K562 (cell line): ENCODE results near the gene KIF15. TPM values are rescaled to one million over a fixed set of nuclear protein-coding genes. Genes with fewer than 3 reads are reported as not detected.

Experiments
- ESRRB ChIP-seq: fragments of 250-450 bp; sonication (Bioruptor Pico); IDR thresholded peaks from 2 replicates; pipeline ENCODE4 v1.5.0; 2020; ENCODE audit warnings: mild to moderate bottlenecking, moderate library complexity, borderline replicate concordance
- ETV6 ChIP-seq, 3 experiments: fragments of 150-350 bp in 1 of 3; sonication (generic) in 1 of 3; formaldehyde crosslinking in 1 of 3; IDR thresholded peaks; 2 replicates each; pipeline versions ENCODE4 v1.6.1 to v1.8.0; 2014 to 2022; ENCODE audit warnings: borderline replicate concordance in 2 of 3, low read depth in 2 of 3, antibody characterized with exemption in 1 of 3, low read length in 1 of 3, mild to moderate bottlenecking in 1 of 3, missing genetic modification reagents in 1 of 3
- HBP1 ChIP-seq: fragments of 450-650 bp; formaldehyde crosslinking; IDR thresholded peaks from 2 replicates; pipeline ENCODE4 v1.4.0; 2022; ENCODE audit warnings: missing genetic modification characterization
- HMGXB4 ChIP-seq: sonication (generic); formaldehyde crosslinking; IDR thresholded peaks from 2 replicates; pipeline ENCODE4 v1.8.1; 2023; ENCODE audit warnings: mild to moderate bottlenecking, missing genetic modification reagents
- KAT8 ChIP-seq: fragments of 450-650 bp; IDR thresholded peaks from 2 replicates; pipeline ENCODE4 v1.6.1; 2016; ENCODE audit warnings: low read depth, mild to moderate bottlenecking
- POLR3A ChIP-seq: IDR thresholded peaks from 2 replicates; pipeline ENCODE4 v1.6.1; 2011; ENCODE audit warnings: borderline replicate concordance, mild to moderate bottlenecking, moderate library complexity; ENCODE audit not compliant: insufficient read length, insufficient read depth; ENCODE audit errors: extremely low read depth
- RFX1 ChIP-seq: fragments of 450-650 bp; IDR thresholded peaks from 2 replicates; pipeline ENCODE4 v1.6.1; 2016; ENCODE audit warnings: mild to moderate bottlenecking, moderate library complexity
- SIRT6 ChIP-seq: IDR thresholded peaks from one replicate; pipeline ENCODE4 v1.6.1; 2012; ENCODE audit warnings: low read depth, mild to moderate bottlenecking, control low read depth, inconsistent platforms, low read length, moderate library complexity
- SMARCC2 ChIP-seq: fragments of 450-650 bp; IDR thresholded peaks from 2 replicates; pipeline ENCODE4 v1.6.1; 2017; ENCODE audit warnings: antibody characterized with exemption, moderate library complexity, mild to moderate bottlenecking, low read depth
- STAT6 ChIP-seq: sonication (generic); formaldehyde crosslinking; IDR thresholded peaks from 2 replicates; pipeline ENCODE4 v1.8.1; 2023; ENCODE audit warnings: mild to moderate bottlenecking, missing genetic modification reagents
- ZBED1 ChIP-seq: IDR thresholded peaks from 2 replicates; pipeline ENCODE4 v1.6.1; 2014
- ZMIZ1 ChIP-seq, 2 experiments: fragments of 150-350 bp in 1 of 2; IDR thresholded peaks; 2 replicates each; pipeline ENCODE4 v1.6.1; 2012 to 2016; ENCODE audit warnings: low read depth in 2 of 2, low read length in 2 of 2, mild to moderate bottlenecking in 1 of 2, moderate library complexity in 1 of 2
- ZNF354B ChIP-seq: fragments of 250-450 bp; sonication (Bioruptor Pico); IDR thresholded peaks from 2 replicates; pipeline ENCODE4 v1.4.0; 2020
- ZNF507 ChIP-seq: conservative IDR thresholded peaks from 2 replicates; pipeline ENCODE4 v1.6.1; 2017; ENCODE audit warnings: missing genetic modification characterization, missing compliant biosample characterization
- ZZZ3 ChIP-seq: fragments of 450-650 bp; IDR thresholded peaks from 2 replicates; pipeline ENCODE4 v1.6.1; 2016; ENCODE audit warnings: antibody characterized with exemption, mild to moderate bottlenecking, moderate library complexity
- polyA plus RNA-seq, 8 experiments: library from polyadenylated mRNA; depleted of rRNA in 4 of 8; stranded (reverse) in 5 of 8; unstranded in 3 of 8; fragments of >200 nt; fragmentation: Nextera tagmentation in 2 of 8; fragmentation: Illumina TruSeq in 1 of 8; extraction: Ambion mirVana in 2 of 8; extraction: Trizol in 1 of 8; gene quantifications; 2 replicates each; pipeline versions ENCODE4 v1.2.1 to v1.2.3, GENCODE V29; 2011 to 2014; ENCODE audit warnings: inconsistent platforms in 1 of 8, missing spikeins in 1 of 8
- total RNA-seq, 7 experiments: library from RNA; depleted of rRNA in 6 of 7; stranded (reverse); fragments of >200 nt in 6 of 7; fragmentation: Illumina TruSeq in 2 of 7; extraction: Trizol in 2 of 7; gene quantifications; 2 replicates each; pipeline versions ENCODE4 v1.2.1 to v1.2.3, GENCODE V29; 2011 to 2021; ENCODE audit warnings: low replicate concordance in 1 of 7

The KIF15 gene
- total and polyA plus RNA-seq, 9 of the 15 experiments (the other 6 are each of a cell fraction or from before 2014, with no cell fraction given): 9.0 to 45.9 (median 26.0) TPM

GRCh38 chr3:44761424-44762169 lies at the start of gene KIF15, which contains the start of gene KIAA1143 (continued):
- TF ChIP-seq STAT6 (CRISPR knock-in tag): 0 out of 2 replicates have a peak, but pooled peaks have one; percentile 34
- peak; percentile 24; the same call in 1 of the 2 replicates for TF ChIP-seq HMGXB4 (CRISPR knock-in tag)
- 0 out of 2 replicates have a peak, but pooled peaks have one; percentile 9 for TF ChIP-seq KAT8
- no peak for TF ChIP-seq ZZZ3
- TF ChIP-seq SIRT6: no peak
- TF ChIP-seq POLR3A: no peak
- TF ChIP-seq RFX1: peak; percentile 58
- TF ChIP-seq HBP1 (CRISPR knock-in tag): 0 out of 2 replicates have a peak, but pooled peaks have one; percentile 38
- TF ChIP-seq ZNF507: no peak
- TF ChIP-seq ZBED1: peak; percentile 43; the same call in 1 of the 2 replicates
- TF ChIP-seq ESRRB (CRISPR knock-in tag): no peak
- no peak for TF ChIP-seq ZMIZ1 (IDR thresholded peaks at IDR 0.05; ENCODE audit: low read depth in 2 of 2, low read length in 2 of 2)
- TF ChIP-seq SMARCC2: peak; percentile 57; the same call in 1 of the 2 replicates
- no peak for TF ChIP-seq ZNF354B (CRISPR knock-in tag)
- TF ChIP-seq ETV6 (IDR thresholded peaks at IDR 0.05; ENCODE audit: borderline replicate concordance in 1 of 2, low read depth in 2 of 2, low read length in 1 of 2): 0 out of 4 replicates have a peak, but pooled peaks of 1 of the 2 experiments have one; percentile 52
- no peak for TF ChIP-seq ETV6 (CRISPR knock-in tag; IDR thresholded peaks at IDR 0.05; ENCODE audit: borderline replicate concordance)
